IPS-18a (cell line): ENCODE results near the gene AMPH.
"Not testable (repeated sequence)": the region's sequence is repeated elsewhere in the genome, so short reads cannot be mapped to it uniquely, and the experiment has no call there.

ENCODE experiments used
- H3K27ac ChIP-seq: one replicate; pipeline ENCODE4 v1.5.1; 2013; ENCODE audit warnings: low read length
- H3K27me3 ChIP-seq: one replicate; pipeline ENCODE4 v1.6.1; 2013; ENCODE audit warnings: mild to moderate bottlenecking, low read length; ENCODE audit not compliant: control insufficient read depth, insufficient read depth
- H3K36me3 ChIP-seq: one replicate; pipeline ENCODE4 v1.6.1; 2013; ENCODE audit warnings: low read depth, low read length; ENCODE audit not compliant: control insufficient read depth
- H3K4me1 ChIP-seq: one replicate; pipeline ENCODE4 v1.6.1; 2013; ENCODE audit warnings: low read depth, low read length; ENCODE audit not compliant: control insufficient read depth
- H3K4me3 ChIP-seq: one replicate; pipeline ENCODE4 v1.5.1; 2013; ENCODE audit warnings: low read length
- H3K9ac ChIP-seq: one replicate; pipeline ENCODE4 v1.6.1; 2013; ENCODE audit warnings: mild to moderate bottlenecking, low read length, moderate library complexity
- H3K9me3 ChIP-seq: one replicate; pipeline ENCODE4 v1.6.1; 2013; ENCODE audit warnings: low read depth, low read length; ENCODE audit not compliant: control insufficient read depth

Gene AMPH

DNA sequence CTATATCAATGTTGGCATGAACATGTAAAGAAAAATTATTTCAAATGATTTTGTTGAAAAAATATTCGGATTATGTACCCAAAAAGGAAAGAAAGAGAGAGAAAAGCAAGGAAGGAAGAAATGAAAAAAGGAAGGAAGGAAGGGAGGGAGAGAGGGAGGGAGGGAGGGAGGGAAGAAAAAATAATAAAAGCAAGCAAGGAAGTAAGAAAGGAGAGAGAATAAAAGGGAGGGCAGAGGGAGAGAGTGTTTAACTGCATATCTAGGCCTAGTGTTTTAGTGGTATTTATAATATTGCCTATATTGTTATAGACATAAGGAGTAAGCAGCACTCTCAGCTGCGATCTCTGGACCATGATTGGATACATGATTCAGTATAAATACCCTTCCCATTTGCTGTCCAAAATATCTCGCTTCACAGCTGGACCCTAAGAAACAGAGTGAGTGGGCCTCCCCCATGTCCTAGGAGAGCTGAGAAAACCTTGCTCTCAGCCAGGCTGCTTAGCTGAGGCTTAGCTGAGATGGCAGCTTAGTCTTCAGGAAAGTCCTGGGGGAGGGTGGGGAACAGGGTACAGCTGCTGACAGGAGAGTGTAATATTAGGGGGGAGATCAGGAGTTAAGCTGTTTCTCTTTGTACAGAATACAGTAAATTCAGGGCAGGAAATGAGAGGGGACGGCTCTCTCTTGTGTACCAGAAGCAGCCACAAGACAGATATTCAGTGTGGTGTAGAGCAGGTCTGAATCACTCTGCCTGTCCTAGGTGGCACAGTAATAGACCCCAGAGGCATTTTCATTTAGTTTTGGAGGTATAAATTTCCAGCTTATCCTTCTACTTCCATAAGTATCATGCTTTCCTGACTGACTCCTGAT is 291.0 kb downstream of the AMPH start:
- Histone ChIP-seq H3K4me3 (no peak overlapping the region), H3K9me3 (no peaks in the 10 kb centered on the region), H3K27me3 (no peaks in the 10 kb centered on the region), H3K27ac (no peak overlapping the region), H3K36me3 (no peaks in the 10 kb centered on the region), H3K9ac (no peak overlapping the region), H3K4me1 (no peaks in the 10 kb centered on the region)

DNA sequence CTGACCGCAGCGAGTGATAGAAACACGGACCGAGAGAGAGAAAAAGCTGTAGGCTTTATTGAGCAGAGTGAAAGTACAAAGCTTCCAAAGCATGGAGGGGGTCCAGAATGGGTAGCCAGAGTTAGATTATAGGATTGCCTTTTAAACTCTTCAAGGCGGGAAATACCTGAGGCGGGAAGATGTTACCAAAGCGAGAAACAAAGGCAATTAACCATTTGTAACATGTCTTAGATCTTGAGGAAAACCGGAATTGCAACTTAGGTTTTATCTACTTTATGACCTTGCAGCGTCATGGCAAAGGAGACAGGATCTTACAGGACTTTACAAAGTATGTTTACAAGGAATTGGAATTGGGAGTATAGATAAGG is 295.0 kb downstream of the AMPH start:
- not testable (repeated sequence) for H3K27ac ChIP-seq, H3K4me3 ChIP-seq, H3K9me3 ChIP-seq, H3K9ac ChIP-seq, H3K36me3 ChIP-seq, H3K27me3 ChIP-seq
- peaks cover 10% of the 10 kb centered on the region for H3K4me1 ChIP-seq

DNA sequence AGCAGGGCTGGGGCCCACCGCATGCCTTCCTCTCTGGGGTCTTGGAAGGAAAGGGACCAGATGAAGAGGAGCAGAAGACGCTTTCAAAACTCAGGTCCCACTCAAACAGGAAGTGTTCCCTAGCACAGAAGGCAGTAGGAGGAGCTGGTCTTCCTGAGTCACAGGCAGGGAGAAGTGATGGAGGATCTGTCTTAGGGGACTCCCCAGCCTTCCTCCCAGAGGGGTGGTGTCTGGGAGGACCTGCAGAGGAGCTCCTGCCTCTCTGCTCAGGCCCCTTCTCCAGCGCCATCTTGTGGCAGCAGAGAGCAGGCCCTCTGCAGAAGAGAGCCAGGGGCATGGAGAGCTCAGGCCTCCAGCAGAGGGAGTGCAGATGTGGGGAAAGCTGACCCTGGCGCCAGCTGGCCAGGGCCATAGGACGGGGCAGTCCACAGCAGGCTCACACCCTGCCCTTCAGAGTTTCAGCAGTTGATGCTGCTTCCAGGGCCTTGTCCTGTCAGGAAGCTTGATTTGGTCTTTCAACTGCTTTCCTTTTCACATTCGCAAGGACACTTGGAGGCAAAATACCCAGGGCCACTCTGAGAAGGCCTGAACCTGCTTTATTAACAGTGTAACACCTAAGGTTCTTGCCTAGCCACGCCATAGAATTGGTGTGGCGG is 295.6 kb downstream of the AMPH start:
- H3K27me3 ChIP-seq: no peaks in the 10 kb centered on the region
- no peak overlapping the region for H3K9ac ChIP-seq
- H3K36me3 ChIP-seq: no peaks in the 10 kb centered on the region
- H3K27ac ChIP-seq: no peak overlapping the region
- H3K9me3 ChIP-seq: no peaks in the 10 kb centered on the region
- H3K4me3 ChIP-seq: no peak overlapping the region
- H3K4me1 ChIP-seq: peaks cover 15% of the 10 kb centered on the region

DNA sequence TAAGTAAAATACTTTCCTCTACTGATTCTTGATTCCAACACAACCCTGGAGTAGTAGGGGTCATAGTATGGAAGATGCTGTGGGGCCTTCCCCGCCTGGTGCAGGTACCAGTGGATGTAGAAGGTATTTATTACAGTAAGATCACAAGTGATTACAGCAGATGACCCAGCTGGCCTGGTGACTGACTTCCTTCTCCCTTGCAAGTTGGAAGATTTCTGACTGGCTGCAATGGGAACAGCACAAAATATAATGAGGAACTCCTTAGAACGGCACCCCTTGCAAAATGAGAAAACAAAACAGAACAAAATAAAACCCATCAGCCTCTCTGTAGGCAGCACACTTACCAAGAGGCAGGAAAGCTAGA is 296.1 kb downstream of the AMPH start:
- Histone ChIP-seq H3K36me3 (no peaks in the 10 kb centered on the region), H3K4me1 (peaks cover 15% of the 10 kb centered on the region), H3K9ac (no peak overlapping the region), H3K27ac (no peak overlapping the region), H3K9me3 (no peaks in the 10 kb centered on the region), H3K4me3 (no peak overlapping the region), H3K27me3 (no peaks in the 10 kb centered on the region)

DNA sequence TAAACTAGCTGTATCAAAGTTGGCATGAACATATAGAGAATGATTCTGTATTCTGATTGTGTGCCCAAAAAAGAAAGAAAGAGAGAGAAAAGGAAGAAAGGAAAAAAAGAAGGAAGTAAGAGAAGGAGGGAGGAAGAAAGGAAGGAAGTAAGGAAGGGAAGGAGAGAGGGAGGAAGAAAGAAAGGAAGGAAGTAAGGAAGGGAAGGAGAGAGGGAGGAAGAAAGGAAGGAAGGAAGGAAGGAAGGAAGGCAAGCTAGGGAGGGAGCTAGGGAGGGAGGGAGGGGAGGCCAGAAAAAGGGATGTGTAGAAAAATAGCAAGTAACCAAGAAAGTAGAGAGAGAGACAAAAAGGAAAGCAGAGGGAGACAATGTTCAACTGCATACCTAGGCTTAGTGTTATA is 297.0 kb downstream of the AMPH start:
- Histone ChIP-seq H3K4me3 (no peak overlapping the region), H3K27ac (no peak overlapping the region), H3K4me1 (peaks cover 15% of the 10 kb centered on the region), H3K27me3 (no peaks in the 10 kb centered on the region), H3K9me3 (no peaks in the 10 kb centered on the region), H3K36me3 (no peaks in the 10 kb centered on the region), H3K9ac (no peak overlapping the region)
